Parathyroid adenoma (tissue), 2 donors: ENCODE results near the gene PDF.

Source experiments
- H2AFZ ChIP-seq: fragments of 300-600 bp; sonication (generic); one replicate; pipeline ENCODE4 v1.7.0; 2017; ENCODE audit warnings: antibody characterized with exemption, mild to moderate bottlenecking
- H3K27ac ChIP-seq: fragments of 300-600 bp; sonication (generic); one replicate; pipeline ENCODE4 v1.7.0; 2017
- H3K27me3 ChIP-seq: fragments of 300-600 bp; sonication (generic); one replicate; pipeline ENCODE4 v1.7.0; 2017; ENCODE audit warnings: low read length; ENCODE audit not compliant: control insufficient read depth, insufficient read depth
- H3K36me3 ChIP-seq: fragments of 300-600 bp; sonication (generic); one replicate; pipeline ENCODE4 v1.7.0; 2017; ENCODE audit warnings: low read length; ENCODE audit not compliant: control insufficient read depth, insufficient read depth
- H3K4me1 ChIP-seq: fragments of 300-600 bp; sonication (generic); one replicate; pipeline ENCODE4 v1.7.0; 2017; ENCODE audit warnings: control low read depth
- H3K4me2 ChIP-seq: fragments of 300-600 bp; sonication (generic); one replicate; pipeline ENCODE4 v1.7.0; 2017; ENCODE audit warnings: low read length
- H3K4me3 ChIP-seq: fragments of 300-600 bp; sonication (generic); one replicate; pipeline ENCODE4 v1.7.0; 2017; ENCODE audit warnings: low read depth, low read length
- H3K79me2 ChIP-seq: fragments of 300-600 bp; sonication (generic); one replicate; pipeline ENCODE4 v1.7.0; 2017; ENCODE audit warnings: control low read depth
- H3K9ac ChIP-seq: fragments of 300-600 bp; sonication (generic); one replicate; pipeline ENCODE4 v1.7.0; 2017; ENCODE audit warnings: mild to moderate bottlenecking
- H3K9me3 ChIP-seq: fragments of 300-600 bp; sonication (generic); one replicate; pipeline ENCODE4 v1.7.0; 2017; ENCODE audit warnings: low read length; ENCODE audit not compliant: control insufficient read depth
- CTCF ChIP-seq: fragments of 300-600 bp; sonication (generic); IDR thresholded peaks from one replicate; pipeline ENCODE4 v1.7.0; 2017; ENCODE audit warnings: antibody characterized with exemption, mild to moderate bottlenecking
- donor health status: primary hyperparathyroidism.

PDF gene

GRCh38 chr16:69310653-69311532, 19.5 kb downstream of the PDF start, which contains the start of gene VPS4A:
VPS4A (plus strand) TSS chr16:69311350; CDS start chr16:69311512, 162 bp downstream.
- Histone ChIP-seq H3K4me3 (peak within 1 kb of the TSS; percentile 54), H3K9ac (peak within 1 kb of the TSS; percentile 47), H3K27me3 (no peaks in the 10 kb centered on the region), H3K36me3 (no peaks in the 10 kb centered on the region), H3K4me2 (peak within 1 kb of the TSS; percentile 97), H2AFZ (peak within 1 kb of the TSS; percentile 86), H3K27ac (peak within 1 kb of the TSS; percentile 72), H3K79me2 (peaks cover 33% of the 10 kb centered on the region), H3K9me3 (no peaks in the 10 kb centered on the region), H3K4me1 (no peaks in the 10 kb centered on the region)
- peak; percentile 83 for TF ChIP-seq CTCF

- H3K27ac ChIP-seq = no peak overlapping the region
- TF ChIP-seq CTCF = no peak
- no peaks in the 10 kb centered on the region for H3K36me3 ChIP-seq
- H3K4me1 ChIP-seq = no peaks in the 10 kb centered on the region
- H3K9ac ChIP-seq = no peak overlapping the region
- H3K4me3 ChIP-seq = no peak overlapping the region
- no peaks in the 10 kb centered on the region for H3K27me3 ChIP-seq
- H3K9me3 ChIP-seq = no peaks in the 10 kb centered on the region
- H2AFZ ChIP-seq = no peak overlapping the region
- H3K4me2 ChIP-seq = no peak overlapping the region
- H3K79me2 ChIP-seq = peaks cover 17% of the 10 kb centered on the region
Observed at GRCh38 chr16:69309316-69309715, 21.1 kb downstream of the PDF start.

- H3K36me3 ChIP-seq = no peaks in the 10 kb centered on the region
Observed at GRCh38 chr16:69307856-69308255, 22.5 kb downstream of the PDF start.

GRCh38 chr16:69307091-69307490, 23.3 kb downstream of the PDF start:
- H3K27me3 ChIP-seq = no peaks in the 10 kb centered on the region
- peaks cover 3% of the 10 kb centered on the region for H3K79me2 ChIP-seq
- no peak overlapping the region for H3K27ac ChIP-seq
- no peak overlapping the region for H2AFZ ChIP-seq
- no peaks in the 10 kb centered on the region for H3K36me3 ChIP-seq
- H3K4me1 ChIP-seq = no peaks in the 10 kb centered on the region
- H3K4me2 ChIP-seq = no peak overlapping the region
- H3K9me3 ChIP-seq = no peaks in the 10 kb centered on the region
- H3K4me3 ChIP-seq = no peak overlapping the region
- no peak overlapping the region for H3K9ac ChIP-seq
- no peak for TF ChIP-seq CTCF

More at GRCh38 chr16:69307856-69308255, 22.5 kb downstream of the PDF start:
- H3K4me3 ChIP-seq = no peak overlapping the region
- peaks cover 6% of the 10 kb centered on the region for H3K79me2 ChIP-seq
- H3K4me1 ChIP-seq = no peaks in the 10 kb centered on the region
- no peak overlapping the region for H3K4me2 ChIP-seq
- no peaks in the 10 kb centered on the region for H3K27me3 ChIP-seq
- H2AFZ ChIP-seq = no peak overlapping the region
- no peak overlapping the region for H3K9ac ChIP-seq
- no peak overlapping the region for H3K27ac ChIP-seq
- TF ChIP-seq CTCF = no peak
- H3K9me3 ChIP-seq = no peaks in the 10 kb centered on the region
